IPS-18c (cell line): ENCODE results near the gene SETBP1.
A peak's percentile ranks its signal among the peaks of the same experiment; 100 is the strongest.

ENCODE experiments used
- H3K4me3 ChIP-seq: 2 replicates; pipeline ENCODE4 v1.7.0; 2013; ENCODE audit warnings: low read depth, mild to moderate bottlenecking, low read length, moderate library complexity; ENCODE audit not compliant: insufficient read depth
- H3K9me3 ChIP-seq: one replicate; pipeline ENCODE4 v1.6.1; 2013; ENCODE audit warnings: mild to moderate bottlenecking, low read length, moderate library complexity; ENCODE audit not compliant: control insufficient read depth, insufficient read depth

The SETBP1 gene

GRCh38 chr18:44680273-44681075, at the start of gene SETBP1:
TSS of gene SETBP1 (plus strand) at chr18:44680888. CDS start at chr18:44701347, 20,459 bp downstream.
- Histone ChIP-seq H3K9me3 (no peaks in the 10 kb centered on the region), H3K4me3 (peak within 1 kb of the TSS; percentile 65)

DNA sequence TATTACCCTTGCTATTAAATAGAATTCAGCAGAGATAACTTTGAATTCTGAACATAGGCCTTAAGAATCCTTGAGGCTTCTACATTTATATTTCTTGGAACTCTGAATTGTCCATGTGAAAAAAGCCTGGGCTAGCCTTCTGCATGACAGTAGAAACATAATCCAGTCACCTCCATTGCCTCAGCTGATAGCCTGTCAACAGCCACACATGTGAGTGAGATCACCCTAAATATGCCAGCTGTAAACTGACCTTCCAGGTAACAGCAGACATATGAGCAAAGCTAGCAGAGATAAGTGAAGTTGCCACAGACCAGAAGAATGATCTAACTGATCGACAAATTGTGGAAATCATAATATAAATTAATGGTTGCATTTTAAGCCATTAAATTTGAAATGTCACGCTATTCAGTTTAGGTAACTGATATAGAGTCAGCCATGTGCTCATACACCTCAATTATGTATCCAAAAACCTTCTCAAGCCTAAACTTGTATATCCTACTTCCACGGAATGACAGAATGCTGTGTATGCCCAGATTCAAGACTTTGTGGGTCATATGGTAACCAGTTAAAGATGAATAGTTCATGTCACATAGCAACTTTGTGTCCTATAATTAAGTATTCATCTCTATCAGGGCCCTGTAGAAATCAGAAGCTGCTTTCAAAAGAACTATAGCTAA, 48.1 kb upstream of the SETBP1 start:
- Histone ChIP-seq H3K4me3 (no peak overlapping the region), H3K9me3 (no peaks in the 10 kb centered on the region)

DNA sequence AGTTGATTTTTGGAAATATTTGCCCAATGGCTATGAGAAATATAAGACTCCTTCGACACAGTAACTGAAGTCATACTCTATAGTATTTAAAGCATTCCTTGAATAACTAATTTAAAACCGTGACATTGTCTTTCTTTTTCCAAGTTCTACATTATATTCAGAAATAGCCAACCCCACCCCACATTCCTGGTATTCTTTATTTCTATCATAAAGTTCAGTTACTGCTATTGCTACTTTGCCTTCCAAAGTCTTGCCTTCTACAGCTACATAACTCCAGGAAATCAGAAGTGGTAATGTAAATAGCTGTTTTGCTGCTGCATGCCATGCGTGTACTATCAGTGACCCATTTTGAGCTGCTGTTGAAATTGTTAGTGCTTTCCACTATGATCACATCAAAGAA, 45.1 kb upstream of the SETBP1 start:
- no peak overlapping the region for H3K4me3 ChIP-seq
- no peaks in the 10 kb centered on the region for H3K9me3 ChIP-seq

GRCh38 chr18:44636241-44636640, 44.4 kb upstream of the SETBP1 start:
- H3K9me3 ChIP-seq: no peaks in the 10 kb centered on the region
- H3K4me3 ChIP-seq: no peak overlapping the region

- Histone ChIP-seq H3K9me3 (no peaks in the 10 kb centered on the region), H3K4me3 (no peak overlapping the region)
Observed at GRCh38 chr18:44637210-44638033, 43.3 kb upstream of the SETBP1 start.

DNA sequence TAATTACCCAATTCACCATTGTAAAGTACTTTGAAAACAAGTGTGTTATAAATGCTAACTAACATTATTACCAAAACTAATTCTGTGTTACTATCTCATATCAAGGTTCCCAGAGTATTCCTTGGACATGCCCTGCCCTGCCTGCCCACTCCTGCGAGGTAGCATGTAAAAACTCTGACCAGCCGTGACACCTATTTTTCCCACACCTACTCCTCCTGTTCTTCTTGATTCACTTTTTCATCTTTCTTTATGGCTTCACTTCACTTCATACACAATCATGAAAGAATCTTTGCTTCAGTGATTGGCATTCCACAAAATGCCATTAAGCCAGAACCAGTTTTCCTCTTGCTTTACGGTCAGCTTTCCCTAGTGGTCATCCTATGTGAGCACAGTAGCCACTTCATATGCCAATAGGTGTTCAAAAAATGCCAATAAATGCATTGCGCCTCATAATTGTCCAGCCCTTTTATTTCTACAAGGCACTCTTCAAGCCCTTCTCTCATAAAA, 42.6 kb upstream of the SETBP1 start:
- H3K9me3 ChIP-seq: no peaks in the 10 kb centered on the region
- H3K4me3 ChIP-seq: no peak overlapping the region

GRCh38 chr18:44638811-44639210, 41.9 kb upstream of the SETBP1 start:
- no peak overlapping the region for H3K4me3 ChIP-seq
- H3K9me3 ChIP-seq: no peaks in the 10 kb centered on the region

DNA sequence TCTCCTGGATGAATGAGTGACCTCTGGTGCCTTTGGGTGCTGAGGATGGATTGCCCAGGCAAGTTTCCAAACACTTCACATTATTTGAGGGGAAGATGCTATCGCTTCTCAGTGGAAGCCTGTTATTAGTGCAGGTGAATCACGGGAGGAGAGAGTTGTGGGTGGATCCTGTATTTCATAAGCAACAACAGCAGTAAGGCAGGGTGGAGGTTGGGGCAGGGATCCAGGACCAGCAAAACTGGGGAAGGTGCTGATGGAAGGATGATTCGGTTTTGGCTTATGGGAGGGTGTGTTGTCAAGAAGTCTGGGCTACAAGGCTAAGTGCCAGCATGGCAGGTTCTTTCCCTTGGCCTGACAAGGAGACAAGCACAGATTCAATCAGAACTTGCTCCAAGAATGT, 37.7 kb upstream of the SETBP1 start:
- H3K9me3 ChIP-seq: no peaks in the 10 kb centered on the region
- H3K4me3 ChIP-seq: no peak overlapping the region

GRCh38 chr18:44651478-44651877, 29.2 kb upstream of the SETBP1 start:
- Histone ChIP-seq H3K9me3 (peaks cover 2% of the 10 kb centered on the region), H3K4me3 (no peak overlapping the region)

GRCh38 chr18:44651918-44652572, 28.6 kb upstream of the SETBP1 start:
- Histone ChIP-seq H3K9me3 (peaks cover 2% of the 10 kb centered on the region), H3K4me3 (no peak overlapping the region)

DNA sequence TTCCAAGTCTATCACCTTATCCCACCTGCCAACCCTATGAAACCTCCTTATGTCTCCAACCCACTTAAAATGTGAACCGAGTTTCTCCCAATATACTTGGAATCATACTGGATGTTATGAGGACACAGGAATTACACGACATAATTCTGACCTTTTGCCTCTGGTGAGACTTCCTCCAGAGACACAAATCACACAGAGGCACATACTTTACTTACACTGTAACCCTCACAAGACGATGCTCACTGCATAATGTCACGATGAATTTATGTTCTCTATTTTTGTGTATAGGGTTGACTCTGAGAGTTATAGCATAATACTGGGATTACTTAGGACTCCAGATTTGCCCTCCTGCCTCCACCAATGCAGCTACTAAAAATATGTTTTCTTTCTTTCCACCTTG, 28.0 kb upstream of the SETBP1 start:
- Histone ChIP-seq H3K9me3 (peaks cover 2% of the 10 kb centered on the region), H3K4me3 (no peak overlapping the region)

- H3K4me3 ChIP-seq: no peak overlapping the region
- H3K9me3 ChIP-seq: no peaks in the 10 kb centered on the region
Observed at GRCh38 chr18:44654573-44654972, 26.1 kb upstream of the SETBP1 start.

GRCh38 chr18:44655435-44655834, 25.3 kb upstream of the SETBP1 start:
- H3K4me3 ChIP-seq: no peak overlapping the region
- no peaks in the 10 kb centered on the region for H3K9me3 ChIP-seq

GRCh38 chr18:44659771-44660170, 20.9 kb upstream of the SETBP1 start:
- Histone ChIP-seq H3K4me3 (no peak overlapping the region), H3K9me3 (no peaks in the 10 kb centered on the region)

- no peak overlapping the region for H3K4me3 ChIP-seq
- no peaks in the 10 kb centered on the region for H3K9me3 ChIP-seq
Observed at GRCh38 chr18:44668270-44668975, 12.3 kb upstream of the SETBP1 start.

- H3K9me3 ChIP-seq: no peaks in the 10 kb centered on the region
- no peak overlapping the region for H3K4me3 ChIP-seq
Observed at GRCh38 chr18:44671914-44672313, 8.8 kb upstream of the SETBP1 start.

DNA sequence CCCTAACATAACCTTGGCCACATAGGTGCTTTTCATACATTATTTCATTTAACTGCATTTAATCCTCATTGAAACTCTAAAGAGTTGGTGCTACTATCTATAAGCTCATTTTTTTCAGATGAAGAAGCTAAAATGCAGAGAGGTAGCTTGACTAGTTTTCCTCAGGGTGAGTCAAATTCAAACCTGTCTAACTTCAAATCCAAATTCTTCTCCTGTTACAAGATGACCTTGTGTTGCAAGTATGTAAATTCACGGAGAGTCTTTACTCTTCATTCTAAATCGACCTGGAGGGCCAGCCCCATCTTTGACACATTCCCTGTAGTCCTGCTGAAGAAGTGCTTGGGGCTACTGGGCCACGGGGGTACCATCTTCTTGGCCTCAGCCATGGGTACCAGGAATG, 8.2 kb upstream of the SETBP1 start:
- Histone ChIP-seq H3K9me3 (no peaks in the 10 kb centered on the region), H3K4me3 (no peak overlapping the region)
